WTC11 (cell line): ENCODE measurements around the gene ZNF684. TPM values are rescaled to one million over a fixed set of nuclear protein-coding genes. Genes with fewer than 3 reads are reported as not detected.

Source experiments
- ATAC-seq: fragments of 200-7000 bp; cut with Tn5 transposase; 2 replicates; pipeline ENCODE4 v1.10.0; 2021; ENCODE audit warnings: mild to moderate bottlenecking, moderate library complexity
- Bru-seq: library from RNA; stranded (reverse); fragments of 400-500 nt; gene quantifications from one replicate; lab custom pipeline; 2021; lab: Mats Ljungman, UMichigan
- CTCF ChIA-PET: fragments of 300-600 bp; sonication (Branson Sonifier 250); formaldehyde crosslinking; loops from one replicate; lab custom pipeline; 2021; ENCODE audit warnings: antibody characterized with exemption; lab: Charles Lee
- POLR2A ChIA-PET: fragments of 350-600 bp; sonication (Branson Sonifier 250); formaldehyde crosslinking; loops from one replicate; lab custom pipeline; 2021; ENCODE audit warnings: antibody characterized with exemption; lab: Charles Lee
- DNase-seq: peaks from one replicate; pipeline ENCODE4 v3.0.0; 2021; ENCODE audit warnings: low spot score
- H3K27ac Mint-ChIP-seq: 2 replicates; pipeline ENCODE4 v1.8.0; 2021; ENCODE audit warnings: mixed read lengths
- H3K27me3 Mint-ChIP-seq: 2 replicates; pipeline ENCODE4 v1.8.0; 2021; ENCODE audit warnings: low read depth, mild to moderate bottlenecking, moderate library complexity, mixed read lengths
- H3K36me3 Mint-ChIP-seq: 2 replicates; pipeline ENCODE4 v1.8.0; 2021; ENCODE audit warnings: mixed read lengths
- H3K4me1 Mint-ChIP-seq: 2 replicates; pipeline ENCODE4 v1.8.0; 2022; ENCODE audit warnings: mixed read lengths
- H3K4me3 Mint-ChIP-seq: 2 replicates; pipeline ENCODE4 v1.8.0; 2021; ENCODE audit warnings: mild to moderate bottlenecking, moderate library complexity, mixed read lengths
- H3K9me3 Mint-ChIP-seq: 2 replicates; pipeline ENCODE4 v1.8.0; 2021; ENCODE audit warnings: mixed read lengths
- CREB1 ChIP-seq: sonication (generic); formaldehyde crosslinking; IDR thresholded peaks from 2 replicates; pipeline ENCODE4 v1.8.0; 2023; ENCODE audit warnings: mild to moderate bottlenecking, missing genetic modification reagents
- CREM ChIP-seq: sonication (generic); formaldehyde crosslinking; IDR thresholded peaks from 2 replicates; pipeline ENCODE4 v1.8.1; 2022; ENCODE audit warnings: mild to moderate bottlenecking, missing genetic modification reagents, moderate library complexity
- E2F5 ChIP-seq: sonication (generic); formaldehyde crosslinking; IDR thresholded peaks from 2 replicates; pipeline ENCODE4 v1.8.1; 2022; ENCODE audit warnings: mild to moderate bottlenecking, moderate library complexity, missing genetic modification reagents
- ESRRA ChIP-seq: sonication (generic); formaldehyde crosslinking; IDR thresholded peaks from 2 replicates; pipeline ENCODE4 v1.8.1; 2022; ENCODE audit warnings: mild to moderate bottlenecking, missing genetic modification reagents, borderline replicate concordance
- ETV6 ChIP-seq: sonication (generic); formaldehyde crosslinking; IDR thresholded peaks from 2 replicates; pipeline ENCODE4 v1.8.1; 2022; ENCODE audit warnings: mild to moderate bottlenecking, missing genetic modification reagents
- FOXJ3 ChIP-seq: sonication (generic); formaldehyde crosslinking; IDR thresholded peaks from 2 replicates; pipeline ENCODE4 v1.9.0; 2021; ENCODE audit warnings: missing genetic modification reagents, mild to moderate bottlenecking, borderline replicate concordance
- FOXK1 ChIP-seq: sonication (generic); formaldehyde crosslinking; IDR thresholded peaks from 2 replicates; pipeline ENCODE4 v1.8.0; 2022; ENCODE audit warnings: mild to moderate bottlenecking, moderate library complexity, missing genetic modification reagents
- GABPB1 ChIP-seq: sonication (generic); formaldehyde crosslinking; IDR thresholded peaks from 2 replicates; pipeline ENCODE4 v1.8.1; 2023; ENCODE audit warnings: mild to moderate bottlenecking, missing genetic modification reagents
- KAT7 ChIP-seq: sonication (generic); formaldehyde crosslinking; IDR thresholded peaks from 2 replicates; pipeline ENCODE4 v1.8.1; 2023; ENCODE audit warnings: missing genetic modification reagents, mild to moderate bottlenecking, borderline replicate concordance
- MAX ChIP-seq: sonication (generic); formaldehyde crosslinking; IDR thresholded peaks from 2 replicates; pipeline ENCODE4 v1.8.0; 2022; ENCODE audit warnings: mild to moderate bottlenecking, missing genetic modification reagents
- NFE2L1 ChIP-seq: sonication (generic); formaldehyde crosslinking; IDR thresholded peaks from 2 replicates; pipeline ENCODE4 v1.8.1; 2023; ENCODE audit warnings: missing genetic modification reagents
- OVOL2 ChIP-seq: fragments of 250-450 bp; sonication (Bioruptor Pico); IDR thresholded peaks from 2 replicates; pipeline ENCODE4 v1.9.0; 2021; ENCODE audit warnings: mild to moderate bottlenecking, borderline replicate concordance
- SP1 ChIP-seq: sonication (generic); formaldehyde crosslinking; conservative IDR thresholded peaks from 2 replicates; pipeline ENCODE4 v1.8.1; 2022; ENCODE audit warnings: missing genetic modification reagents
- STAT6 ChIP-seq: sonication (generic); formaldehyde crosslinking; conservative IDR thresholded peaks from 2 replicates; pipeline ENCODE4 v1.8.1; 2023; ENCODE audit warnings: mild to moderate bottlenecking, low read depth, missing genetic modification reagents, moderate library complexity
- TEAD1 ChIP-seq: sonication (generic); formaldehyde crosslinking; IDR thresholded peaks from 2 replicates; pipeline ENCODE4 v1.8.0; 2022; ENCODE audit warnings: mild to moderate bottlenecking, missing genetic modification reagents
- ZNF138 ChIP-seq: sonication (generic); formaldehyde crosslinking; conservative IDR thresholded peaks from 2 replicates; pipeline ENCODE4 v1.8.1; 2022; ENCODE audit warnings: mild to moderate bottlenecking, moderate library complexity, missing genetic modification reagents
- ZNF219 ChIP-seq: sonication (generic); formaldehyde crosslinking; IDR thresholded peaks from 2 replicates; pipeline ENCODE4 v1.8.0; 2023; ENCODE audit warnings: missing genetic modification reagents, mild to moderate bottlenecking, borderline replicate concordance
- ZNF232 ChIP-seq: sonication (generic); formaldehyde crosslinking; IDR thresholded peaks from 2 replicates; pipeline ENCODE4 v1.8.0; 2022; ENCODE audit warnings: mild to moderate bottlenecking, missing genetic modification reagents
- ZNF281 ChIP-seq: sonication (generic); formaldehyde crosslinking; IDR thresholded peaks from 2 replicates; pipeline ENCODE4 v1.8.0; 2023; ENCODE audit warnings: mild to moderate bottlenecking, missing genetic modification reagents
- ZNF317 ChIP-seq: sonication (generic); formaldehyde crosslinking; IDR thresholded peaks from 2 replicates; pipeline ENCODE4 v1.8.1; 2023; ENCODE audit warnings: low read depth, mild to moderate bottlenecking, moderate library complexity, missing genetic modification reagents, borderline replicate concordance
- ZNF416 ChIP-seq: fragments of 250-450 bp; sonication (Bioruptor Pico); IDR thresholded peaks from 2 replicates; pipeline ENCODE4 v1.9.0; 2021; ENCODE audit warnings: mild to moderate bottlenecking, inconsistent platforms
- ZNF671 ChIP-seq: fragments of 250-450 bp; sonication (Bioruptor Pico); IDR thresholded peaks from 2 replicates; pipeline ENCODE4 v1.8.0; 2021; ENCODE audit warnings: mild to moderate bottlenecking
- long read RNA-seq, 3 experiments: library from RNA in 1 of 3; library from capped mRNA in 1 of 3; library from polyadenylated mRNA in 1 of 3; unstranded in 2 of 3; stranded (forward) in 1 of 3; transcript quantifications; one replicate each; pipeline ENCODE4 v2.0.0, GENCODE V29; 2021
- total RNA-seq: library from RNA; stranded (reverse); gene quantifications from 3 replicates; pipeline ENCODE4 v1.2.3, GENCODE V29; 2021
- TF ChIP-seq, protein P1 (sequence below): fragments of 250-450 bp; sonication (Bioruptor Pico); conservative IDR thresholded peaks from 2 replicates; pipeline ENCODE4 v1.9.0; 2021; ENCODE audit warnings: mild to moderate bottlenecking
- TF ChIP-seq, protein P2 (sequence below): sonication (generic); formaldehyde crosslinking; IDR thresholded peaks from 2 replicates; pipeline ENCODE4 v1.8.1; 2022; ENCODE audit warnings: missing genetic modification reagents, borderline replicate concordance

Gene ZNF684
- total RNA-seq (5.0 to 9.8 TPM (median 7.7 TPM) in 3 replicates), Bru-seq, nascent RNA (percentile 78 among the genes with signal in this experiment)
- long read RNA-seq, experiment 1, transcript ZNF684-203 (5 exons, 2,097 nt) = major isoform, 9 of 20 reads
- long read RNA-seq, experiment 1, partial matches to known transcripts = 0 of 20 reads
- long read RNA-seq, experiment 1, other reads (novel, unspliced or antisense) = 5 of 20 reads
- long read RNA-seq, experiment 2, partial matches to known transcripts = 0 of 5 reads
- long read RNA-seq, experiment 2, other reads (novel, unspliced or antisense) = 2 of 5 reads
- long read RNA-seq, experiment 3, transcript ZNF684-203 (5 exons, 2,097 nt) = major isoform, 11 of 20 reads
- long read RNA-seq, experiment 3, partial matches to known transcripts = 0 of 20 reads
- long read RNA-seq, experiment 3, other reads (novel, unspliced or antisense) = 4 of 20 reads

GRCh38 chr1:40531381-40532061, at the start of gene ZNF684:
Gene ZNF684 (plus strand): TSS chr1:40531637. CDS start chr1:40533167, 1,530 bp downstream.
- peak; percentile 80 for DNase-seq
- Mint-ChIP-seq H3K4me1 (peaks cover 12% of the 10 kb centered on the region), H3K27me3 (peaks cover 10% of the 10 kb centered on the region), H3K4me3 (peak within 1 kb of the TSS; percentile 97), H3K27ac (peak within 1 kb of the TSS; percentile 94), H3K9me3 (0 out of 2 replicates have a peak, but pooled peaks cover under 1% of the 10 kb centered on the region), H3K36me3 (peaks cover 11% of the 10 kb centered on the region)
- ChIA-PET POLR2A (interaction anchor here (0.6 to 1.6 kb wide), 6 partner anchors 9 to 55 kb away, joined by 3 to 5 read pairs (median 4); partner anchors contain the start of genes EXO5 and ZFP69), CTCF (interaction anchor here (0.6 to 2.4 kb wide), 16 partner anchors 9 to 318 kb away, joined by 3 to 15 read pairs (median 5); partner anchors contain the start of genes EXO5 and ZFP69B)
- ATAC-seq = peak; percentile 99
- TF ChIP-seq ZNF416 (CRISPR knock-in tag) (no peak), E2F5 (CRISPR knock-in tag) (no peak), ZNF317 (CRISPR knock-in tag) (no peak), ZNF671 (no peak), FOXJ3 (CRISPR knock-in tag) (no peak), MAX (CRISPR knock-in tag) (peak; percentile 49; the same call in 1 of the 2 replicates), TEAD1 (CRISPR knock-in tag) (no peak), CREM (peak; percentile 74; the same call in 1 of the 2 replicates), NFE2L1 (CRISPR knock-in tag) (no peak), ESRRA (CRISPR knock-in tag) (no peak), STAT6 (CRISPR knock-in tag) (no peak), GABPB1 (no peak), CREB1 (CRISPR knock-in tag) (peak; percentile 62; the same call in 1 of the 2 replicates), ZNF281 (CRISPR knock-in tag) (0 out of 2 replicates have a peak, but pooled peaks have one; percentile 51), OVOL2 (CRISPR knock-in tag) (no peak), ETV6 (CRISPR knock-in tag) (no peak), SP1 (CRISPR knock-in tag) (0 out of 2 replicates have a peak, but pooled peaks have one; percentile 57), FOXK1 (CRISPR knock-in tag) (0 out of 2 replicates have a peak, but pooled peaks have one; percentile 31), KAT7 (CRISPR knock-in tag) (no peak), ZNF138 (no peak), ZNF232 (peak; percentile 79; the same call in 1 of the 2 replicates), ZNF219 (CRISPR knock-in tag) (no peak)
- TF ChIP-seq, protein P1, sequence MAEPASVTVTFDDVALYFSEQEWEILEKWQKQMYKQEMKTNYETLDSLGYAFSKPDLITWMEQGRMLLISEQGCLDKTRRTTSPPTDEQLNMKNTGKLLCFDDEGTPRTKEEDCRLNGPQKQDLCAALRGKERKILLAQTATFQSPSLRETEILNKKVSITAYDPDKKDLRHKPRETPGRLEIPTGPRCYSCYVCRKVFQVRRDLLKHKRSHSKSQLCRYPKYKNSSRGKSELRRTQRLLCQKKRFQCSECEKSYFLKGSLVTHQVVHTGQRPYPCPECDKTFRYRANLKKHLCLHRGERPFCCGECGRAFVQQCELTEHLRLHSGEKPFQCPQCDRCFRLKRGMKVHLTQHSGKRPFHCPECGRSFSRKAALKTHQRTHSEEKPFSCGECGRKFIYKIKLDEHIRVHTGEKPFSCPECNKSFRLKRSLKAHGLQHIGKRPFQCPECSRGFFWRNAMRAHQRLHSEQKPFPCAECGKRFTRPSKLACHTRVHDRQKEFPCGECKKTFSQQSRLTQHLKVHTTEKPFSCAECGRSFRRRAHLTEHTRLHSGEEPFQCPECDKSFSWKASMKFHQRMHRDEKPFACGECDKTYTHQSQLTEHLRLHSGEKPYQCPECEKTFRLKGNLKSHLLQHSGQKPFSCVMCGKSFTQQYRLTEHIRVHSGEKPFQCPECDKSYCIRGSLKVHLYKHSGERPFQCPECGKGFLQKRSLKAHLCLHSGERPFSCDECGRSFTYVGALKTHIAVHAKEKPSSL (CRISPR knock-in tag) = no peak
- TF ChIP-seq, protein P2, sequence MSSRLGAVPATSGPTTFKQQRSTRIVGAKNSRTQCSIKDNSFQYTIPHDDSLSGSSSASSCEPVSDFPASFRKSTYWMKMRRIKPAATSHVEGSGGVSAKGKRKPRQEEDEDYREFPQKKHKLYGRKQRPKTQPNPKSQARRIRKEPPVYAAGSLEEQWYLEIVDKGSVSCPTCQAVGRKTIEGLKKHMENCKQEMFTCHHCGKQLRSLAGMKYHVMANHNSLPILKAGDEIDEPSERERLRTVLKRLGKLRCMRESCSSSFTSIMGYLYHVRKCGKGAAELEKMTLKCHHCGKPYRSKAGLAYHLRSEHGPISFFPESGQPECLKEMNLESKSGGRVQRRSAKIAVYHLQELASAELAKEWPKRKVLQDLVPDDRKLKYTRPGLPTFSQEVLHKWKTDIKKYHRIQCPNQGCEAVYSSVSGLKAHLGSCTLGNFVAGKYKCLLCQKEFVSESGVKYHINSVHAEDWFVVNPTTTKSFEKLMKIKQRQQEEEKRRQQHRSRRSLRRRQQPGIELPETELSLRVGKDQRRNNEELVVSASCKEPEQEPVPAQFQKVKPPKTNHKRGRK (CRISPR knock-in tag) = 0 out of 2 replicates have a peak, but pooled peaks have one; percentile 23
